GM12865 (cell line): ENCODE results near the gene MAP1LC3B2.

ENCODE experiments used
- DNase-seq: peaks from one replicate; pipeline ENCODE4 v3.0.0; 2010; ENCODE audit warnings: low read depth
- H3K4me3 ChIP-seq: 2 replicates; pipeline ENCODE4 v1.5.1; 2011; ENCODE audit warnings: mild to moderate bottlenecking, low read depth, low read length, control low read depth
- TF ChIP-seq, protein P1 (sequence below): IDR thresholded peaks from 2 replicates; pipeline ENCODE4 v1.5.1; 2011; ENCODE audit warnings: low read length, control low read depth, low read depth, inconsistent platforms; ENCODE audit not compliant: insufficient read depth; ENCODE audit errors: missing control alignments

The MAP1LC3B2 gene

DNA sequence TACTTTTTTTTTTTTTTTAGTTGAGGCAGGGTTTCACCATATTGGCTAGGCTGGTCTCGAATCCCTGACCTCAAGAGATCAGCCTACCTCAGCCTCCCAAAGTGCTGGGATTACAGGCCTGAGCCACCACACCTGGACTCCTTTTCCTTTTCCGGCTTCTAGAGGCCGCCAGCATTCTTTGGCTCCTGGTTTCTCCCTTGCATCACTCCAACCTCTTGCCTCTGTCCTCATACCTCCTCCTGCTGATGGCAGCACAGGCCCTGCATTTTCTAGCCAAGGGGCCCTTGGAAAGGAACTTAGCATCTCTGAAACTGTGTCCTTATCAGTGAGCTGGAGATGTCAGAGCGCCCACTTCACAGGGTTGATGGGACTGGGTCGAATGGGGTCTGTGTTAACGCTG is 53.3 kb downstream of the MAP1LC3B2 start:
- DNase-seq: no peak
- TF ChIP-seq, protein P1, sequence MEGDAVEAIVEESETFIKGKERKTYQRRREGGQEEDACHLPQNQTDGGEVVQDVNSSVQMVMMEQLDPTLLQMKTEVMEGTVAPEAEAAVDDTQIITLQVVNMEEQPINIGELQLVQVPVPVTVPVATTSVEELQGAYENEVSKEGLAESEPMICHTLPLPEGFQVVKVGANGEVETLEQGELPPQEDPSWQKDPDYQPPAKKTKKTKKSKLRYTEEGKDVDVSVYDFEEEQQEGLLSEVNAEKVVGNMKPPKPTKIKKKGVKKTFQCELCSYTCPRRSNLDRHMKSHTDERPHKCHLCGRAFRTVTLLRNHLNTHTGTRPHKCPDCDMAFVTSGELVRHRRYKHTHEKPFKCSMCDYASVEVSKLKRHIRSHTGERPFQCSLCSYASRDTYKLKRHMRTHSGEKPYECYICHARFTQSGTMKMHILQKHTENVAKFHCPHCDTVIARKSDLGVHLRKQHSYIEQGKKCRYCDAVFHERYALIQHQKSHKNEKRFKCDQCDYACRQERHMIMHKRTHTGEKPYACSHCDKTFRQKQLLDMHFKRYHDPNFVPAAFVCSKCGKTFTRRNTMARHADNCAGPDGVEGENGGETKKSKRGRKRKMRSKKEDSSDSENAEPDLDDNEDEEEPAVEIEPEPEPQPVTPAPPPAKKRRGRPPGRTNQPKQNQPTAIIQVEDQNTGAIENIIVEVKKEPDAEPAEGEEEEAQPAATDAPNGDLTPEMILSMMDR: no peak
- no peak overlapping the region for H3K4me3 ChIP-seq

- DNase-seq: no peak
- H3K4me3 ChIP-seq: no peak overlapping the region
- TF ChIP-seq, protein P1: no peak
Observed at GRCh38 chr12:116613256-116613655, 54.1 kb downstream of the MAP1LC3B2 start.

DNA sequence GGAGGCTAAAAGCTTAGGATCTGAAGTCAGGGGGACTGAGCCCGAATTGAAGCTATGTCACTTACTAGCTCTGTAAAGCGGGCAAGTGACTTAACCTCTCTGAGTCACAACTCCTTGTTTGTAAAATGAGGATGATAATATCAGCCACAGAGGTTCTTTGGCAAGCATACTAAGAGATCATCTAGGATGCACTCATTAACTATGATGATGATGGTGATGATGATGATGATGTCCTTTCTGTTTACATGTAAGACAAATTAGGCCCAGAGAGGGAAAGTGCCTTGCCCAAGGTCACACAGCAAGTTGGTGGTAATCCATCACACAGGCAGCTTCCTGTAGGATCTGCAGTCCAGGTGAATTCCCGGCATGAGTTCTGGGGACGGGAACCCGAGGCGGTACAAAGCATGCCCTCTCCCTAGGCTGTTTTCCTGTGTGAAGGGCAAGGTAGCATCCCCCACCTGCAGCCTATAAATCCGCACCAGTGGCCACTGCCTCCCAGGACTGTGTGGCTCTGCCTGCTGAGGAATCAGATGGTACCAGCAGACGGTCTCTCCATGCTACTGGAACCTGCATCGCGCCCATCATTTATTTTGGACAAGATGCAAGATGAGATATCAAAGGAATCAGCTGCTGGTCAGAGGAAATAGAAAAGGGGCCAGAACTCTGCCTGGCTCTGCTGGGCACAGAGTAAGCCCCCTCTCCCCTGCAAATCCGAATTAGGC is 55.2 kb downstream of the MAP1LC3B2 start:
- no peak overlapping the region for H3K4me3 ChIP-seq
- no peak for DNase-seq
- TF ChIP-seq, protein P1: no peak

DNA sequence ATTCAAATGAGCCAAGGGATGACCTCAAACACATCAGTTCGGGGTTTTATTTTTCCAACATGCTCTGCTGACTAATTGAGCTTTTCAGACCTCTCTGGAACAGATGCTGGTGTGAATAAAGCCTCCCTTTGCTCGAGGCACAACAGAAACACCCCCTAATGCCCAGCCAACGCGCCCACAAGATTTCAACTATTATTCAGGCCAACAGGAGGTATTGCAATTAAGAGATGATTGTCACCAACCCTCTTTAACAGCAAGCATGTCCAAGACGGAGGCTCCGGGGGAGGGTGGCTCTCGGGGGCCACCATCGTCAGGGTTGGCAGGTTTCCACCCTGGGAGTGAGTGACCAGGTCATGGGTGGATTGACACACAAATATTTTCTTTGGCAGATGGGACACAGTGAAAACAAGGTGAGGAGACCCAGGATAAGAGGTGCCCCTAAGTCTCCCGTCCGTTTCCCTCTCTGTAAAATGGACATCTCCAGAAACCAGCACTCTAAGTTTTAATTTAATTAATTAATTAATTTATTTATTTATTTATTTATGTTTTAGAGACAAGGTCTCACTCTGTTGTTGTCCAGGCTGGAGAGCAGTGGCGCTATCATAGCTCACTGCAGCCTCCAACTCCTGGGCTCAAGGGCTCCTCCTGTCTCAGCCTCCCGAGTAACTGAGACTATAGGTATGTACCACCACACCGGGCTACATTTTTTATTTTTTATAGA is 56.1 kb downstream of the MAP1LC3B2 start:
- no peak overlapping the region for H3K4me3 ChIP-seq
- no peak for DNase-seq
- TF ChIP-seq, protein P1: no peak

- DNase-seq: no peak
- TF ChIP-seq, protein P1: no peak
- no peak overlapping the region for H3K4me3 ChIP-seq
Observed at GRCh38 chr12:116616536-116617248, 57.5 kb downstream of the MAP1LC3B2 start.

DNA sequence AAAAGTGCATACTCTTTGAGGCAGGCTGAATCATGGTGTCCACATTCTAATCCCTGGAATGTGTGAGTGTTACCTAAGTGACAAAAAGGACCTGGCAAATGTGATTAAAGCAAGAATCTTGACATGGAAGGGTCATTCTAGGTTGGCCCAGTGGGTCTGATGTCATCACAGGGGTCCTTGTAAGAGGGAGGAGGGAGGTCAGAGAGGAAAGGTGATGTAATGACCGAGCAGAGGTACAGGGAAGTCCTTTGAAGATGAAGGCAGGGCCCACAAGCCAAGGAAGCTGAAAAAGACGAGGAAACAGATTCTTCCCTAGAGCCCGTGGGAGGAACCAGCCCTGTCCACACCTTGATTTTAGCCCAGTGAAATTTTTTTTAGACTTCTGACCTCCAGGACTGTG is 60.1 kb downstream of the MAP1LC3B2 start:
- TF ChIP-seq, protein P1: no peak
- no peak for DNase-seq
- H3K4me3 ChIP-seq: no peak overlapping the region
